ENCODE results near the gene PARD6G. TPM values are rescaled to one million over a fixed set of nuclear protein-coding genes. Genes with fewer than 3 reads are reported as not detected.

Gene PARD6G
- polyA plus RNA-seq, 1 of the 3 experiments (the other 2 are of a cell fraction) = 4.3 TPM

GRCh38 chr18:80254971-80255500 is 7.7 kb upstream of the PARD6G start:
- CTCF ChIA-PET = interaction anchor here (1.1 to 12.0 kb wide), 2 partner anchors 79 to 99 kb away, joined by 6 to 152 read pairs; no protein-coding TSS in a partner anchor
- no peaks in the 10 kb centered on the region for H3K9me2 ChIP-seq
- no peak overlapping the region for H3K4me2 ChIP-seq
- TF ChIP-seq EP300 (IDR thresholded peaks at IDR 0.05; ENCODE audit: borderline replicate concordance in 1 of 2, low read depth in 1 of 2, low read length in 1 of 2) (no peak), RFX5 (IDR thresholded peaks at IDR 0.05; ENCODE audit: low read length) (no peak), CHD2 (IDR thresholded peaks at IDR 0.05; ENCODE audit: low read length, partially characterized antibody) (no peak), TAF1 (IDR thresholded peaks at IDR 0.05; ENCODE audit: borderline replicate concordance, low read depth, low read length) (no peak), TCF12 (IDR thresholded peaks at IDR 0.05) (no peak), RAD21 (IDR thresholded peaks at IDR 0.05; ENCODE audit: low read length) (no peak)
- H3K27ac ChIP-seq (ENCODE audit: low read depth in 2 of 2, low read length in 1 of 2) = no peak overlapping the region
- no peak for DNase-seq
- POLR2A ChIA-PET = no interaction called here
- H3K9ac ChIP-seq = no peak overlapping the region
- no peaks in the 10 kb centered on the region for H3K27me3 ChIP-seq (ENCODE audit: insufficient read depth)
- no peaks in the 10 kb centered on the region for H3K9me3 ChIP-seq
- H3K79me2 ChIP-seq (ENCODE audit: insufficient read depth) = no peaks in the 10 kb centered on the region
- no peaks in the 10 kb centered on the region for H3K36me3 ChIP-seq (replicated peaks in 1 of 2; ENCODE audit: control insufficient read depth in 1 of 2, insufficient read depth in 2 of 2, low read length in 1 of 2)
- H4K20me1 ChIP-seq (ENCODE audit: insufficient read depth) = no peaks in the 10 kb centered on the region
- no peak overlapping the region for H2AFZ ChIP-seq (ENCODE audit: low read depth)
- H3K4me1 ChIP-seq (ENCODE audit: control insufficient read depth in 1 of 2, insufficient read depth in 2 of 2, low read depth in 1 of 2, low read length in 1 of 2) = peaks cover 0 to under 1% of the 10 kb centered on the region in 2 experiments; a peak in 1 of 4 replicates
- H3K4me3 ChIP-seq (ENCODE audit: low read depth in 2 of 2, low read length in 1 of 2) = no peak overlapping the region
- WGBS (ENCODE audit: low lambda C conversion rate) = 48% methylated on average over 6 of the region's 6 CpGs
- no peaks in the 10 kb centered on the region for H3F3A ChIP-seq (replicated peaks; ENCODE audit: insufficient read depth)

GRCh38 chr18:80253871-80254492 is 6.7 kb upstream of the PARD6G start:
- no peak overlapping the region for H3K4me3 ChIP-seq (ENCODE audit: low read depth in 2 of 2, low read length in 1 of 2)
- peak; percentile 54 for DNase-seq
- H3F3A ChIP-seq (replicated peaks; ENCODE audit: insufficient read depth) = no peaks in the 10 kb centered on the region
- no peak for TF ChIP-seq YY1 (IDR thresholded peaks at IDR 0.05; ENCODE audit: low read depth)
- no peak for TF ChIP-seq PBX3 (IDR thresholded peaks at IDR 0.05)
- no peak for TF ChIP-seq NFIC (IDR thresholded peaks at IDR 0.05; ENCODE audit: borderline replicate concordance)
- TF ChIP-seq TAF1 (IDR thresholded peaks at IDR 0.05; ENCODE audit: borderline replicate concordance, low read depth, low read length) = no peak
- no peak for TF ChIP-seq ELF1 (IDR thresholded peaks at IDR 0.05)
- no peak for TF ChIP-seq FOXM1 (IDR thresholded peaks at IDR 0.05; ENCODE audit: low read depth)
- TF ChIP-seq TEAD4 (IDR thresholded peaks at IDR 0.05; ENCODE audit: borderline replicate concordance, insufficient read depth) = no peak
- no peak for TF ChIP-seq TCF12 (IDR thresholded peaks at IDR 0.05)
- TF ChIP-seq ZBTB33 (IDR thresholded peaks at IDR 0.05; ENCODE audit: borderline replicate concordance, low read depth) = no peak
- TF ChIP-seq FOSL2 (IDR thresholded peaks at IDR 0.05; ENCODE audit: borderline replicate concordance, low read depth) = no peak
- TF ChIP-seq SMC3 (IDR thresholded peaks at IDR 0.05; ENCODE audit: low read depth, low read length) = no peak
- TF ChIP-seq GATA2 (CRISPR knock-in tag; IDR thresholded peaks at IDR 0.05) = no peak
- no peak for TF ChIP-seq POLR2AphosphoS5 (IDR thresholded peaks at IDR 0.05; ENCODE audit: low read depth, low read length)
- no peaks in the 10 kb centered on the region for H3K9me3 ChIP-seq
- H2AFZ ChIP-seq (ENCODE audit: low read depth) = no peak overlapping the region
- H4K20me1 ChIP-seq (ENCODE audit: insufficient read depth) = no peaks in the 10 kb centered on the region
- WGBS (ENCODE audit: low lambda C conversion rate) = 14% methylated on average over 3 of the region's 8 CpGs
- H3K27me3 ChIP-seq (ENCODE audit: insufficient read depth) = no peaks in the 10 kb centered on the region
- H3K4me1 ChIP-seq (ENCODE audit: control insufficient read depth in 1 of 2, insufficient read depth in 2 of 2, low read depth in 1 of 2, low read length in 1 of 2) = peaks cover 0 to 8% of the 10 kb centered on the region in 2 experiments; a peak in 1 of 4 replicates
- no peak overlapping the region for H3K4me2 ChIP-seq
- ChIA-PET CTCF (interaction anchor here (12.0 kb wide), 1 partner anchor 98 kb away, joined by 152 read pairs; no protein-coding TSS in a partner anchor), POLR2A (no interaction called here)
- H3K9me2 ChIP-seq = no peaks in the 10 kb centered on the region
- no peaks in the 10 kb centered on the region for H3K36me3 ChIP-seq (replicated peaks in 1 of 2; ENCODE audit: control insufficient read depth in 1 of 2, insufficient read depth in 2 of 2, low read length in 1 of 2)
- no peak overlapping the region for H3K27ac ChIP-seq (ENCODE audit: low read depth in 2 of 2, low read length in 1 of 2)
- no peak overlapping the region for H3K9ac ChIP-seq
- H3K79me2 ChIP-seq (ENCODE audit: insufficient read depth) = no peaks in the 10 kb centered on the region

All from SK-N-SH (cell line).